NCI-H2227 treated with DMSO at 0.1 percent for 48 hours (cell line): ENCODE data around the gene TSSC4.

Source experiments
- DNase-seq: peaks from one replicate; lab custom pipeline; 2025; lab: John Stamatoyannopoulos, UW

The TSSC4 gene

GRCh38 chr11:2400762-2401435, 349 bp downstream of the TSSC4 start:
- DNase-seq = no peak

GRCh38 chr11:2401436-2401984, 960 bp downstream of the TSSC4 start:
- DNase-seq = no peak

GRCh38 chr11:2402106-2402505, 1.6 kb downstream of the TSSC4 start:
- no peak for DNase-seq

- no peak for DNase-seq
Observed at GRCh38 chr11:2402890-2403645, 2.5 kb downstream of the TSSC4 start.

GRCh38 chr11:2404735-2405196, 4.2 kb downstream of the TSSC4 start:
- DNase-seq = no peak

- DNase-seq = no peak
Observed at GRCh38 chr11:2406451-2406850, 5.9 kb downstream of the TSSC4 start.

GRCh38 chr11:2406878-2407410, 6.4 kb downstream of the TSSC4 start:
- DNase-seq = no peak

- DNase-seq = no peak
Observed at GRCh38 chr11:2408671-2409070, 8.1 kb downstream of the TSSC4 start.

GRCh38 chr11:2409126-2409525, 8.6 kb downstream of the TSSC4 start:
- DNase-seq = no peak

- DNase-seq = no peak
Observed at GRCh38 chr11:2409611-2410468, 9.3 kb downstream of the TSSC4 start.

- DNase-seq = no peak
Observed at GRCh38 chr11:2410616-2411015, 10.1 kb downstream of the TSSC4 start.

GRCh38 chr11:2411446-2412305, 11.1 kb downstream of the TSSC4 start:
- DNase-seq = no peak

GRCh38 chr11:2412323-2412722, 11.8 kb downstream of the TSSC4 start:
- DNase-seq = no peak

- no peak for DNase-seq
Observed at GRCh38 chr11:2413742-2414579, 13.4 kb downstream of the TSSC4 start.

- DNase-seq = no peak
Observed at GRCh38 chr11:2414616-2415015, 14.1 kb downstream of the TSSC4 start.

- DNase-seq = no peak
Observed at GRCh38 chr11:2415171-2415570, 14.6 kb downstream of the TSSC4 start.

- DNase-seq = no peak
Observed at GRCh38 chr11:2415601-2416380, 15.2 kb downstream of the TSSC4 start.

- DNase-seq = no peak
Observed at GRCh38 chr11:2416765-2417164, 16.2 kb downstream of the TSSC4 start.
